ENCODE data around the gene SDC1.

DNA sequence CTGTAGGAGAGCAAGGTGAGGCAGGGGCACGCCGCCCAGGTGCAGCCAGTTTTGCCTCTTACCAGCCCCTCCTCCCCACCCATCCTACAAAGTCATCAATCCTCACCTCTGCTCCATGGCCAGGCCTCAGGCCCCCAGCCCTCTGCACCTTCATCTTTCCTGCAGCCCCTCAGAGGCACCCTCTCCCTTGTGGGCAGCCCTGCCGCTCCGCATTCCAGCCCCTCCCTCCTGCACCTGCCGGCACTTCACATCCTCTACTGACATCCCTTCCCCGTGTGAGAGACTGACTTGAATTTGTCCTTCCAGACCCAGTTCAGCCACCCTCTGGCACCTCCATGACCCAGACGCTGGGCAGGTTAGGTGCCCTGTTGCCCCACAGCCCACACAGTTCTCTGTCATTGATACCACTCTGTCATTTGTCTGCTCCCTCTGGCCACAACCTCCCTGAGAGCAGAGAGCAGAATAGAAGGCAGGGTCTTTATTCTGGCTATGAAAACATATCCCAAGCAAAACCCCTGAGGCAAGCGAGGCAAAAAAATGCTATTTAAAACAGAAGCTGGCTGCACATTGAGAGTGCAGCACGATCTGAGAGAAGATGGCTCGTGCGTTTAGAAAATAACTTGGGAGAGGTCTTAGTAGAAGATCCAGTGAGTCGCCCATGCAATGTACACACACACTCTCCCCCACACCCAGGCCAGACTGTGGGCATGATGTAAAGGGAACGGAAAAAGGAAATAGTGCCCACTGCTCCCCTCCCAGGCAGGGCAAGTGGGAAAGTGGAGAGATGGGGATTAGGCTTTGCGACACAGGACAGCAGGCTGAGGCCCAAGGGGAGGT is 25.9 kb downstream of the SDC1 start:
- no peak for TF ChIP-seq CTCF (IDR thresholded peaks at IDR 0.05)
- TF ChIP-seq ZFX (IDR thresholded peaks at IDR 0.05; ENCODE audit: borderline replicate concordance): no peak

All from 22Rv1 (cell line).